Placental epithelial cell (primary cell): ENCODE results near the gene APPL2. TPM values are rescaled to one million over a fixed set of nuclear protein-coding genes. Genes with fewer than 3 reads are reported as not detected.

ENCODE experiments used
- total RNA-seq: library from RNA; depleted of rRNA; stranded (reverse); fragments of >200 nt; gene quantifications from 2 replicates; pipeline ENCODE4 v1.2.3, GENCODE V29; 2012

The APPL2 gene
- 54.0 and 89.1 TPM in 2 replicates for total RNA-seq

DNA sequence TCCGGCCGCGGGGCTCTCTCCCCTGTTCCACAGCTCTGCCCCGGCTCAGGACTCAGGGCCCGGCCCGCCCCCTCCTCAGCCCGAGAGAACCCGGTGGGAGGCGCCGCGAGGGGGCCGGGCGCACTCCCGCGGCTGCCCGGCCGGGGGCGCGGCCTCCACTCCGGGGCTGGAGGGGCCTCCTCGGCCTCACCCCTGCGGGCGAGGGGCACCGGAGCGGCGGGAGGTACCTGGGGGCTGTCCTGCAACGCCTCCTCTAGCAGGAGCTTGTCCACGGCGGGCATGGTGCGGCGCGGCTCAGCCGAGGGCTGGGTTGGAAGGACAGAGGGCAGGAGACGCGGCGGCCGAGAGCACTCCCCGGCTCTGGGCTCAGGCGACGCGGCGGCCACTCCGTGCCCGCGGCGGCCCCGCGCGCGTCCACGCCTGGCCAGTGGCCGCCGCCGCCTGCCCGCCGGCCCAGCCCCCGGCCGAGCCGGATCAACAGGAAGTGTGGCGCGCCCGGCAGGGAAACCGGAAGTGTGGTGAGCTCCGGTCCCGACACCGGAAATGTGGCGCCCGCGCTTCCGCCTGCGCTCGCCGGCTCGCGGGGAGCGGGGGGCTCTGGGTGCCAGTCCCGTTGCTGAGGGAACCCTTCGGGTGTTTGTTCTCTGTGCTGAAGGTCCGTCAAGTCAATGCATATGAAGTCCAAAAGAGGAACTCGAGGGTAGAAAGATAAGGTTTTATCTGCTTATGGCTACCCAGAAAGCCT, at the start of gene APPL2:
Gene APPL2 (minus strand): TSS at position 443 of the 745 bp plus-strand sequence. CDS start 162 bp downstream, at position 281.

Other genes with a start within 250 kb of the APPL2 start
- 1.6 and 2.9 TPM in 2 replicates for gene NOPCHAP1, start 249.9 kb downstream of the APPL2 start, total RNA-seq
- gene ALDH1L2, start 151.7 kb downstream of the APPL2 start, total RNA-seq, result 3.9 and 6.8 TPM in 2 replicates
- 84.0 and 110 TPM in 2 replicates for gene WASHC4, start 128.4 kb downstream of the APPL2 start, total RNA-seq
- 93.8 and 234 TPM in 2 replicates for gene C12orf75, start 94.5 kb upstream of the APPL2 start, total RNA-seq